HPDE6-E6E7 (cell line): ENCODE results near the gene RAB1A.
A peak's percentile ranks its signal among the peaks of the same experiment; 100 is the strongest.

ENCODE experiments used
- DNase-seq: peaks from one replicate; pipeline ENCODE4 v3.0.0; 2011; ENCODE audit warnings: missing footprints; ENCODE audit errors: extremely low spot score

Gene RAB1A

DNA sequence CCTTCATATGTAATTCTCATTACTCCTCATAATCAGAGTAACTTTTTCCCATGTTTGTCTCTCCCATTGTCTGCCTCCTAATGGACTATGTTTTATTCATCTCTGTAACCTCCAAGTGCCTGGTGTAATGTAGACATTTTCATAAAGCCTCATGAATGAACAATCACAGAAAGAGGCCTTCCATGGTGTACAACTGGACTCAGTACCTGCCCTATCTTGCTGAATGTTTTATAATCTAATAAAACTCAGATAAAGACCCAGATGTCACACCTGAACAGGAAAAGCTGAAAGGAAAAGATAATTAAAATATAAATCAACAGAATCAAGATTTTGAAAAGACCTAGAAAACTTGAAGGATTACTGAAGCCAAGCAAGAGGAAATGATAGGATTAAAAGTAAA lies 36.7 kb downstream of the RAB1A start:
- no peak for DNase-seq

DNA sequence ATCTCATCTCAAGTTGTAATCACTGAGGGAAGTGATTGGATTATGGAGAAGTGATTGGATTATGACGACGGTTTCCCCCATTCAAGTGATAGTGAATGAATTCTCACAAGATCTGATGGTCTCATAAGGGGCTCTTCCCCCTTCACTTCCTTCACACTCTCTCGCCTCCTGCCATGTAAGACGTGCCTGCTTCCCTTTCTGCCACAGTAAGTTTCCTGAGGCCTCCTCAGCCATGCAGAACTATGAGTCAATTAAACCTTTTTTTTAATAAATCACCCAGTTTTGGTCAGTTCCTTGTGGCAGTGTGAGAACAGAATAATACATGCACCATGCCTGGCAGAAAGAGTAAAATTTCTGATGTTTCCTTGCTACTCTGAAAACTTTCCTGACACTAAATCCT lies 37.1 kb downstream of the RAB1A start:
- DNase-seq: no peak

DNA sequence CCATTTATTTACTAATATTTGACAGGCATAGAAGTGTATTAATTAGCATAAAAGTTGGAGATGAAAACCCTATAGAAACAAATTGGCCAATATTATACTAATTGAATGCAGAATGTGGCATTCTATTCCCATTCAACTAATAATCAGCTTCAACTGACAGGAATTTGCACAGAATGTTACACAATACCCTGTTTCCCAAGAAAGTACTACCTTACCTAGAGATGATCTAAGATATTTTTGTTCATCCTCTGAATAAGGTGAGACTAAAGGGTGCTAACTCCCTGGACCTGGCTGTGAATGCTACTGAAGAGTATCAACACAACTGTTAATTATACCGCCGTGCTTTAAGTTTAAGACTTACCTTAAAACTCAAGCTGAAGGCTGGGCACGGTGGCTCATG lies 44.8 kb downstream of the RAB1A start:
- DNase-seq: no peak

DNA sequence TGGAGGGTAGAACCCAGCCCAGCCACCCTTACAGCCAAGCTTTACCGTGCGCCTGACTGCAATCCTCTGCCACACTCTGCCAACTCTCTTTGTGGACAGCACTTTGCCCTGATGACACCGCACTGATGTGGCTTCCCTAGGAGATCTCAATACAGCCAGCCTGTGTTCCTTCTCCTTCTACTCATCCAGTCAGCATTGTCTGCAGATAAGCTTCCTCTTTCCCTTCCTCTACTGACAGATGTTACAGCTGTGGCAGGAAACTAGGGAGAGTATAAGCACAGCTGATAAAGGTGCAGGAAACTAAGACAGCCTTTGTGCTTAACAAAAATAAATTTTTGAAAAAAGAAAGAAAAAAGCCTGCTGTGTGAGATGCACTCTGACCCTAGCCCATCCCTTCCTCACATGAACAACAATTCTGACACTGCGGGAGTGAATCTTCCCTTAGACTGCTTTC lies 48.6 kb downstream of the RAB1A start:
- no peak for DNase-seq

DNA sequence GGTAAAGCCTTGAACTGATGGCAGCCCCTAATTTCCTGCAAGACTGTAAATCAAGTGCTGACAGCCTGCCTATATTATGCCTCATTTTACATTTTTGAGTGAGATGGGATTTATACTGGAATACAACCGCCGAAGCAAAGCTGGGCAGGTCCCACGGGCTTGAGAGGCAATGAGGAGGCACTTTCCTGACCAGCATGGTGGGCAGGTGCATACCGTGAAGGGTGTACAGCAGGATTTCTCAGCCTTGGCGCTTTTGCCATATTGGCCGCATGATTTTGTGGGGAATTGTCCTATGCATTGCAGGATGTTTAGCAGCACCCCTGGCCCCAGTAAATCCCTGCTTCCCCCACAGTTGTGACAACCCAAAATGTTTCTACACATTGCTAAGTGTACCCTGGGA lies 50.9 kb downstream of the RAB1A start:
- no peak for DNase-seq

DNA sequence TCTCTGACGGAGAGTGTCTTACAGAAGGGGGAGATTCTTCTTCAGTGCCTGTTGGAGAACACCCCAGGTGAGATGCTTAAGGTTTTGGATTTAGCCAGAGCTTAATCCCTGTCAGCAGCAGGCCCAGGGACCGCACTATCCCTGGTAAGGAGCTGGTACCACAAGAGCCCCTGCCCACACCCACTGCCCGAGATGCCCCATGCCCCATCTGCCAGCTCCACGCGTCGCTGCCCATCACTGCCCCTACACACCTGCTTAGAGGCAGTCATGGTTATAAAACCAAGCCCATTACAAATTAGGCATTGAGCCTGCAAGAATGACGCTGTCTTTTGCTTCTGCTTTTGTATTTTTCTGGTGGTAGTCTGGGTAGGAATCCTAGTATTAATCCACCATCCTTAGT lies 52.0 kb downstream of the RAB1A start:
- no peak for DNase-seq

DNA sequence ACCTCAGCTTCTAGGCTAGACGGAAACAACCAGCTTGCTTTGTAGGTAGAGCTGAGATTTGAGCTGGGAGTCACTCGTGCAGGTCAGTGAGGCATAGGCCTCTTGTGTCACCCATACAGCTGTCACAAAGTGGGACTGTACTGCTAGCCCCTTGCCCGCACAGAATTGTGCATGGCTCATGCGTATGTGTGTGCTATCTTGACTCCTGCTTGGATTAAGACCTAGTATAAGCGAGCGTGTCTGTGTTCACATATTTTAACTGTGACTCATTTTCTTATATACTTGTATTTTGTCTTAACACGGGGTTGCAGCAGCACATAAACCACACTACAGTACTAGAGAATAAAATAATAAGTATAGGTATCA lies 53.6 kb downstream of the RAB1A start:
- no peak for DNase-seq

DNA sequence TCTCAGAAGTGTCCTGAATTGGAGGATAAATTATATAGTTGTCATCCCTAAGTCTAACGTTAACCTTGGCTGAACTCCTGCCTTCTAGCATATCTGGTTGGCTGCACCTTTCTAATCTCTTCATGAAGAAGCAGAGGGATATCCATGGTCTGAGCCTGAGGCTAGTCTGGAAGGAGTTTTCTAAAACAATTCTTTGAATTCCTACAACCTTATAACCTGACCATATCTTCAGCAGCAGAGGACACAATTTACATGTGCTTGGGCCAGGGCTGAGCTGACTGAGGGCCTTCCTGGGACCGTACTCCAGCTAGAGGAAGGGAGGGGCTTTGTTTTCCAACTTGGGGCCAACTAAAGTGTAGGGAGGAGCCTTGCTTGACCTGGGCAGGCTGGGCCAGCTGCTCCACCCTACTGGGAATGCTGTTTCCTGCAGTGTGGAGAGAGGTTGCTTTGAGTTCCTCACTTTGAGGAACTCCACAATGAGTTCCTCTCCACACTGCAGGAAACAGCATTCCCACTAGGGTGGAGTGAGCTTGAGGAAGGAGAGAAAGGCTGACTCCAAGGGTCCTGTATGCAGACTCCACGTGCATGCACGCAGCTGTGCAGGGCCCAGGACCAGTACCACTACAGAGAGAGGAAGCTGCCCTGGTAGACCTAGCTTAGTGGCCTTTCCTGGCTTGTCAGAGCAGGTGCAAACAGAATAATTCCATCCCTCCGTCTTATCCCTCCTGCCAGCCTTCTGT lies 54.1 kb downstream of the RAB1A start:
- DNase-seq: no peak

DNA sequence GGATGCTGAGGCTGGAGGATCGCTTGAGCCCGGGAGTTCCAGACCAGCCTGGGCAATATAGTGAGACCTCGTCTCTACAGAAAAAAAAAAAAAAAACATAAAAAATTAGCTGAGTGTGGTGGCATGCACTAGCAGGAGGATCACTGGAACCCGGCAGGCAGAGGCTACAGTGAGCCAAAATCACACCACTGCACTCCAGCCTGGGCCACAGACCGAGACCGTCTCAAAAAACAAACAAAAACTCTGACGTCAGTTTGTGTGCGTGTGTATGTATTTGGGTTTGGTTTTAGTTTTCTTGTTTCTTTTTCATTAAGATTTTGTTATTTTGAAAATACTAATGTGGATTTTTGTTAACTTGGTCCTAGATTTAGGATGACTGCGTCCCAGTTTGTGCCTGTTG lies 54.7 kb downstream of the RAB1A start:
- no peak for DNase-seq

DNA sequence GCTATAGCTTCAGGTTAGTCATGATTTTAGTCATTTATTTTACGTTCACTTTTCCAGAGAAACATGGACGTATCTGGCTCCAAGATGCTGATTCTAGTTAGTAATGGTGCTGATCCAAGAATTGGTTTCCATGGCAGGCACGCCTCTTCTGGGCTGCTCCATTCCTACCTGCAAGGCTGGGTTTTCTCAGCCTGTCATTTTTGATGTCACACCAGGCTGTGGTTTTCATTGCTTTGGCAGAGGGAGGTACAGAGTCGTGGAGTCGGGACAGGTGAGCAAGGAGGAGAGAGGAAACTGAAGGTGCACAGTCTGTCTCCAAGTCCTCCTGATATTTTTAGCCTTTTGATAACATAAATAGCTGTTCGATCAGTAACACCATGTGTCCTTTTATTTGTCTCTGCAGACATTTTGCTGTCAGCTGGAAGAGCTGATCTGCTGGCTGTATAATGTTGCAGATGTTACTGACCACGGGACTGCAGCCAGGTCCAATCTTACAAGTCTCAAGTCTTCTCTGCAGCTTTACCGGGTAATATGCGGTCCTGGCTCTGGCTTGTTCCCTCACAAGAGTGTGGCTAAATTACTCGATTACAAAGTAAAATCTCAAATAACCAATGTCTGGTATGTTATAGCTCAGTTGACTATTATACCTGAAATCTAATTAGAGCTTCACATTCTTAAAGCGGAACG lies 55.9 kb downstream of the RAB1A start:
- DNase-seq: no peak

DNA sequence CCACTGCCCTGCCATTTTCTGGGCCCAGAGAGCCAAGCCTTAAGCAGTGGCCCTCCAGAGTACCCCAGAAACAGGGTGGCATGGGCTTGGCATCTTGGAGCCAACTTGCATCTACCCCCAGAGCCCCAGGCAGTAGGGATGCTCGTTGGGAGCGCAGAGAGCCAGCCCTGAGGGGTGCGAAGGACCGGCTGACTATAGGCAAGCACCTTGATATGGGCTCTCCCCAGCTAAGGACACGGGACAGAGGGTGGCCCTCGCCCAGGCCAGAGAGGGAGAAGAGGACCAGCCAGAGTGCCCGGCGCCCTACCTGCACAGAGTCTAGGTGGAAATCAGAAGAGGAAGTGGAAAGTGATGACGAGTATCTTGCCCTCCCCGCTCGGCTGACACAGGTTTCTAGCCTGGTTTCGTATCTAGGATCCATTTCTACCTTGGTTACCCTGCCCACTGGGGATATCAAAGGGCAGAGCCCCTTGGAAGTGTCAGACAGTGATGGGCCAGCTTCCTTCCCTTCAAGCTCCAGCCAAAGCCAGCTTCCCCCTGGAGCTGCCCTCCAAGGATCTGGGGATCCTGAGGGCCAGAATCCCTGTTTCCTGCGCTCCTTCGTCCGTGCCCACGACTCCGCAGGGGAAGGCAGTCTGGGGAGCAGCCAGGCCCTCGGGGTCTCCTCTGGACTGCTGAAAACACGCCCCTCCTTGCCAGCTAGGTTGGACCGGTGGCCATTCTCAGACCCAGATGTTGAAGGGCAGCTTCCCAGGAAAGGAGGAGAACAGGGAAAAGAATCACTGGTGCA lies 57.5 kb downstream of the RAB1A start:
- DNase-seq: no peak

DNA sequence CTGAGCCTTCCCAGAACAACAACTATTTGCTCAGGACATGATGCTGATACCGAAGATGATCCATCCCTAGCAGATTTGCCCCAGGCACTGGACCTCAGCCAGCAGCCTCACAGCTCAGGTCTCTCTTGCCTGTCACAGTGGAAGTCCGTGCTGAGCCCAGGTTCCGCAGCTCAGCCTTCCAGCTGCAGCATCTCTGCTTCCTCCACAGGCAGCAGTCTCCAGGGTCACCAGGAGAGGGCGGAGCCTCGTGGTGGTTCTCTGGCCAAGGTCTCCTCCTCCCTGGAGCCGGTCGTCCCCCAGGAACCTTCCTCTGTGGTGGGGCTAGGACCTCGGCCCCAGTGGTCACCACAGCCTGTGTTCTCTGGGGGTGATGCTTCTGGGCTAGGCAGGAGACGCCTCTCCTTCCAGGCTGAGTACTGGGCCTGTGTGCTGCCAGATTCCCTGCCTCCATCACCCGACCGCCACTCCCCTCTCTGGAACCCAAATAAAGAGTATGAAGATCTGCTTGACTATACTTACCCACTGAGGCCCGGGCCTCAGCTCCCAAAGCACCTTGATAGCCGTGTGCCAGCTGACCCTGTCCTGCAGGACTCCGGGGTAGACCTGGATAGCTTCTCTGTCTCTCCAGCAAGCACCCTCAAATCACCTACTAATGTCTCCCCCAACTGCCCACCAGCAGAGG lies 58.3 kb downstream of the RAB1A start:
- DNase-seq: no peak

DNA sequence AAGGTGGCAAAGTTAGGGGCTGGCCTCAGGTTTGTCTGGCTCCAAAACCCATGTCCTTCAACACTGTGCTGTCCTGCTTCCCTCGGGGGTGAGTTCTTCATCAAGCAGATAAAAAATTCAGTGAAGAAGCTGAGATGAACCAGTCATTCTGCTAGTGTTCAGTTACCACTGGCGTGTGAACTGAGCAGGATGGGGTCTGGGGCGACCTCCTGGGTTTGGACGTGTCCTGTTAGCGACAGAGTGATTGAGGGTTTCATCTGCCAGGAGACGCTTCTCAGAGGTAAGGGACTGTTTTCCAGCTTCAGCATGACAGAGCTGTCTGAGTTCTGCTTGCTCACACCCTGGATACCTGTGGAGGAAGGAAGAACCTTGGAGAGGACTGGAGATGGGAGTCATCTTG lies 59.0 kb downstream of the RAB1A start:
- no peak for DNase-seq

DNA sequence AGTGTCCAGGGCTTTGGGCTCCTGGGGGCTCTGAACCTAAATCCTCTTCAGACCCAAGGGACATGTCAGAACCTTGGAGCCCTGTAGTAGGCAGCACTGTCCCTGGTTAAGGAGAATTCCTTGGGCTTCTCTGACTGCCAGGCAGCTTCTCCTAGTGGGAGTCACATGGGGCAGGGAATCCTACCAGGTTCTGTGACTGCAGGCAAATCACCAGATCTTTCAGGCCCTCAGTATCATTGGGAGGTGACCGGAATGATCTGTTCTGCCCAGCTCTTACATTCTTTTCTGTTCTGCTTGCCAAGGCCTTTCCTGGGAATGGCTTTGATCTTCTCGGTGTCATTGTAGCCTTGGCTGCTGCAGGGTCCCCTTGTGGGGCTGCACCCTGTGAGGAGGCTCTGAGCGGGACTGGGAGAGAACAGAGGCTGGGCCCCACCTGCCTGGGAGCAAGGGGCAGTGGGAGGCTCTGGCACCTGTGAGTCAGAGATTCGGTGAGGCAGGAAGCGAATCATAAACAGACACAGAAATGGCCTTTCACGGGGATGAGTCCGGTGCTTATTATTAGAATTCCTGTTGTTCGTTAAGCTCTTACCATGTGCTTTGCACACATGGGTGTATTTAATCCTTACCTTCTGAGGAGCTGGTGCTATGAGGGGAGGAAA lies 59.6 kb downstream of the RAB1A start:
- no peak for DNase-seq

DNA sequence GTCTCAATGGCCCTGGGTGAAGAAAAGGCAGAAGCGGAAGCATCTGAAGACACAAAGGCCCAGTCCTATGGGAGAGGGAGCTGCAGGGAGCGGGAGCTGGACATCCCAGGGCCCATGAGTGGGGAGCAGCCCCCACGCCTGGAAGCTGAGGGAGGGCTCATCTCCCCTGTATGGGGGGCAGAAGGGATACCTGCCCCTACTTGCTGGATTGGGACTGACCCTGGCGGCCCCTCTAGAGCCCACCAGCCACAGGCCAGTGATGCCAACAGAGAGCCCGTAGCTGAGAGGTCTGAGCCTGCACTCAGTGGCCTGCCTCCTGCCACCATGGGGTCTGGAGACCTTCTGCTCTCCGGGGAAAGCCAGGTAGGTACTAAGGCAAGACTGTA lies 60.5 kb downstream of the RAB1A start:
- DNase-seq: no peak

DNA sequence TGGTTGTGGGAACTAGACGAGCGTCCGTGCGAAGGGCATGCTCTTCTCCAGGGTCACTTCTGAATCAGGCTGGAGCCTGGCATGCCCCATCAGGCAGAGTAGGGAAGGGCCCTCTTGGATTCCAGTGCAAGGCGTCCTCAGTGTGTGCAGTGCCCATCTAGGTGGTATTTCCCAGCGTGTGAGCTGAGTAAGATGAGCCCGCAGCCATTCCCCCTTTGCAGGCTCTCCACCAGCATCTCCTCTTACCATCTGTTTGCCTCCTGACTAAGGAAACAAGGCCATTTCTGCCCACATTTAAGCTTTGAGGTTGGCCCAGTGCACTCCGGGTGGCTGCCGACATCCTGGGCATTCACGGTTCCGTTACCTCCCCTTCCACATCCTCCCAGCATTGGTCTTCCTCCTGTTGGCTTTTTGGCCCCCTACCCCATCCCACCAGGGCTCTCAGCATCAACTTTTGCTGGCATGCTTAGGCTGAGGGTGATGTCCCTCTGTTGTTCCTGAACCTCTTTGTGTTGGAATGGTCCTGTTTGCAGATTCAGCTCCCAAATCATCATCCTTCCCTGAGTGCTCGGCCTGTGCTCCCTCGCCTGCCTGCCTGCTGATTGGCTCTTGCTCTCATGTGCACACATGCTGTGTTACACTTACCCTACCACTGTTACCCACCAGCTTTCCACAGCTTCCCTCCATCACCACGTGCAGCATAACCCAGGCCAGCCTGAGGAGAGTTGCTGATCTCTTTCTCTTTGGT lies 61.9 kb downstream of the RAB1A start:
- no peak for DNase-seq

DNA sequence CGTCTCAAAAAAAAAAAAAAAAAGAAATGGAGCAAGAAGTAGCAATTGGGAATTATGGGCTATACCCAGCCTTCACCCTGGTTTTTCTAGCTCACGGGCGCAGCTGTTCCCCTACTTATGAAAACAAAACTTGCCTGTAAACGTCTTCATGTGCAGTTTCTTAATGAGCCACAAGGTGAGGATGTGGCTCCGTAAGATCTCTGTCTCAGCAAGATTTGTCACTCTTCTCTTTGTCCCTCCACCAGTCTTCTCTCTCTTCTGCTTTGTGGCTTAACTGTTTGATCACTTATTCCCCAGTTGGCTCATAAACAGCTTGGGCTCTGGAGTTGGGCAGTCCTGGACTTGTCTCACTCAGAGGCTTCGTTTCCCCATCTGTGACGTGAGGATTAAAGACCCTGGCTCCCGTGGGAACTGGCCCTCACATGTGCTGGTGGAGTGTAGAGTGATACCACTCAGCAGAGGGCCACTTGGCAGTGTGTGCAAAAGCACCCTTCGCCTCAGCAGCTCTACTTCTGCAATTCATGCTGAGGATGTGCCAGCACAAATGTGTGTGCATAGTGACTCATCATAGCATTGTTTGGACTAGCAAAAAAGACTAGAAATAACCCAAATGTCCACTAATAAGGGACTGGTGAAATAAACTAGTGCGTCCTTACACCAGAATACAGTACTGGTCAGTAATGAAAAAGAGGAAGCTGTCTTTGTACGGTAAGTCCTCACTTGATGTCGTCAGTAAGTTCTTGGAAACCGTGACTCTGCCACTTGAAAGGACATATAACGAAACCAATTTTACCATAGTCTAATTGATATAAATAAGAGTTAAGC lies 65.0 kb downstream of the RAB1A start:
- DNase-seq: peak; percentile 38

DNA sequence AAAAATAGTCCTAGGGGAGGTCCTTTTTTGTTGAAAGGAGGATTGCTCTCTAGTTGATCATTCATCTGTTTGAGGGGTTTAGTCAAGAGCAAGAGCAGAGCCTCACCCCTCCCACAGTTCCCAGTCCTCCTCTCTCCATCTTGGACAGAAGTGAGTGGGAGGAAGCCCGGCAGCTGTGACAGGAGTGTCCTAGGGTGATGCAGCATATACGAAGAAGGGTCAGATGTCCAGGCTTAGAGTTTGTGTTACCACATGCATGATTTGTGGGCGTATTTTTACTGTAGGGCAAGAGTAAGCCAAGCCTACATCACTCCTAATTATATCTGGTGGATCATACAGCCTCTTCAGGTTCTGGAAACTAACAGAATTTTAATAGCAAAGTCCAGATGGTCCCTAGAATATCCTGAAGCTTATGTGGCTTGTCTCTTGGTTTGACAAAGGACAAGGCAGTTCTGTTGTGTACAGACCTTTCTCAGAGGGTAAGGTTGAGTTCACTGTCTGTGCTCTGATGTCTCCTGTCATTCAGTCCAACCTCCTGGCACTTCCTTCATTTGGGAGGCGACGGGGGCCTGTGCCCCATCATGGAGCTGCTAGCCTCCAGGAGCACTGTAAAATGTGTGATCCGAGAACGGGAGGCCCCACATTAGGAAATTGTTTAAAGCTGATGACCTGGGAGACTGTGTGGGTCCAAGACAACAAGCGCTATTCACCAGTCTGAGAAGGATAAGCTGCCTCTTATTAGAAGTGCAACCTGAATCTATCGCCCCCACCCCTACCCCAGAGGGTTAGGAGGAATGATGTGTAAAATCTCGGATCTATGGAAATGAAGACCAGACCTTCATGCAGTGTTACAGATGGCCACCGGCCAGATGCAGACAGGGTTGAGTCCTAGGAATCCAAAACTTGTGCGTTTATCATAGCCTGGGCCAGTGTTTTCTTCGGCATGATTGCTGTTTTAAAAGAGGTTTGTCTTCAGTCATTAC lies 66.8 kb downstream of the RAB1A start:
- DNase-seq: no peak

DNA sequence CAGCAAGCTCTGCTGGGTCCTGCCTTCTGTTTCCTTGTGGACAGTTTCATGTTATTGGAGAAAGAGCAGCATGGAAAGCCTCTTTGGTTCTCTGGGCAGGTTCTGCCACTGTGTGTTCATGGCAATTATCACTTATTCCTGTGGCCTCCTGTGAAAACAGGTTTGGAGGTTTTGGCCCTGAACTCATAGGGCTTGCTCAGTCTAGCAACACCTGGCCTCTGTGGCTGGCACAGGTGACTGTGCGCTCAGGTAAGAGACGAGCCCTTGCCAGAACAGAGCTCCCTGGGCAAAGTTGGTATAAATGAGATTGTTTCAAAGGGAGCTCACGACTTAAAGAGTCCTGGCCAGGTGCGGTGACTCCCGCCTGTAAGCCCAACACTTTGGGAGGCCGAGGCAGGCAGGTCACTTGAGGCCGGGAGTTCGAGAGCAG lies 68.0 kb downstream of the RAB1A start:
- no peak for DNase-seq
